ENCODE measurements around the gene ABHD15.
"Not testable (repeated sequence)": the region's sequence is repeated elsewhere in the genome, so short reads cannot be mapped to it uniquely, and the experiment has no call there.

ABHD15 gene

DNA sequence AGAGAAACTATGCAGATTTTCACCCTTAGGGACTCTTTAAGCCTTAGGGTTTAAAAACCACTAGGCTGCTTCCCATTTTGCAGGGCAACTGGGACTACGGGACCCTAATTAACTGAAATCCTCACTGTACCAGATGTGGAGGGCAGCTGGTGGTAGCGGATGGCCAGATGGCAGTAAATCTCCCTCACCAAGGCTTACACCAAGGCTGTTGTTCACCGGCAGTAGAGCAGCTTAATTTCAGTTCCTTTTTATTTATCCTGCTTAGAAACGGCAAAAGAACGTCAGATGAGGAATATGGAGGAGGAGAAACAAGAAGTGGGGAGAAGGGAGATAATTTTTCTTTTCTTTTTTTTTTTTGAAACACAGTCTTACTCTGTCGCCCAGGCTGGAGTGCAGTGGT is 6.5 kb downstream of the ABHD15 start:
- Histone ChIP-seq H3K23ac (ENCODE audit: low read length) (no peak overlapping the region), H4K12ac (ENCODE audit: low read depth, low read length) (no peak overlapping the region), H3K79me1 (ENCODE audit: low read length) (no peaks in the 10 kb centered on the region), H2AK5ac (ENCODE audit: low read length) (no peak overlapping the region), H3K27ac (ENCODE audit: low read depth, low read length) (no peak overlapping the region), H2BK5ac (ENCODE audit: low read depth, low read length, poor library complexity) (no peak overlapping the region), H3K79me2 (ENCODE audit: control insufficient read depth, insufficient read depth, low read length, poor library complexity) (no peaks in the 10 kb centered on the region), H3K14ac (ENCODE audit: low read length) (no peak overlapping the region), H3K4ac (ENCODE audit: low read depth, low read length) (no peak overlapping the region), H3K4me1 (ENCODE audit: control insufficient read depth in 1 of 2, insufficient read depth in 2 of 2, low read length in 2 of 2) (no peaks in the 10 kb centered on the region), H3K9ac (ENCODE audit: low read length) (no peak overlapping the region), H4K91ac (ENCODE audit: low read depth, low read length) (no peak overlapping the region), H2AFZ (ENCODE audit: insufficient read depth, low read length, poor library complexity) (no peak overlapping the region), H3K4me2 (ENCODE audit: low read length) (no peak overlapping the region), H3K9me3 (ENCODE audit: insufficient read depth, low read depth, low read length) (peaks cover 3% of the 10 kb centered on the region), H3K27me3 (ENCODE audit: insufficient read depth, low read length) (no peaks in the 10 kb centered on the region), H3K18ac (ENCODE audit: low read length) (no peak overlapping the region), H3K36me3 (ENCODE audit: control insufficient read depth in 1 of 2, insufficient read depth in 2 of 2, low read length in 2 of 2) (no peaks in the 10 kb centered on the region), H4K8ac (ENCODE audit: low read depth, low read length) (no peak overlapping the region), H2BK12ac (ENCODE audit: low read length) (no peak overlapping the region), H2BK120ac (ENCODE audit: insufficient read depth, low read length, poor library complexity) (no peak overlapping the region), H3K4me3 (ENCODE audit: low read depth, low read length) (no peak overlapping the region)
- DNase-seq = peak in 1 of 2 donors; percentile 77
- no CpG with 5 or more reads among the region's 6 CpGs for WGBS (ENCODE audit: extremely low coverage, insufficient coverage, insufficient read length)

DNA sequence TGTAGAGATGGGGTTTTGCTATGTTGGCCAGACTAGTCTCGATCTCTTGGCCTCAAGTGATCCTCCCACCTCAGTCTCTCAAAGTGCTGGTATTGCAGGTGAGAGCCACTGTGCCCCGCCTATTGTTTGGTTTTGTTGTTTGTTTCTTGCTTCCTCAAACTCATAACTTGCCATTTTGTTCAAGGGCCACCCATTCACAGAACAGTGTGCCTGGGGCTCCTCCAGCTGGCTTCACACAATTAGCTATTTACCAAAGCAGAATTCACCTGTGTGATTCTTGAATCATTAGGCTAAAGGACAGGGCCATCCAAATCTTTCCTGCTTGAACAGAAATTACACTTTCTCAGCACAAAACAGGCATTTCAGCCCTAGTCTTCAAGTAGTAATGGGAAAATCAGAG is 7.2 kb downstream of the ABHD15 start:
- H3K27me3 ChIP-seq (ENCODE audit: insufficient read depth, low read length) = no peaks in the 10 kb centered on the region
- no peak overlapping the region for H2BK120ac ChIP-seq (ENCODE audit: insufficient read depth, low read length, poor library complexity)
- no peaks in the 10 kb centered on the region for H3K36me3 ChIP-seq (ENCODE audit: control insufficient read depth in 1 of 2, insufficient read depth in 2 of 2, low read length in 2 of 2)
- no peak overlapping the region for H2AFZ ChIP-seq (ENCODE audit: insufficient read depth, low read length, poor library complexity)
- H3K79me1 ChIP-seq (ENCODE audit: low read length) = no peaks in the 10 kb centered on the region
- H3K14ac ChIP-seq (ENCODE audit: low read length) = no peak overlapping the region
- no peak overlapping the region for H4K8ac ChIP-seq (ENCODE audit: low read depth, low read length)
- no peaks in the 10 kb centered on the region for H3K79me2 ChIP-seq (ENCODE audit: control insufficient read depth, insufficient read depth, low read length, poor library complexity)
- H3K9ac ChIP-seq (ENCODE audit: low read length) = no peak overlapping the region
- WGBS (ENCODE audit: extremely low coverage, insufficient coverage, insufficient read length) = no CpG with 5 or more reads among the region's 2 CpGs
- H3K4me1 ChIP-seq (ENCODE audit: control insufficient read depth in 1 of 2, insufficient read depth in 2 of 2, low read length in 2 of 2) = no peaks in the 10 kb centered on the region
- H3K4me2 ChIP-seq (ENCODE audit: low read length) = no peak overlapping the region
- no peak overlapping the region for H2BK12ac ChIP-seq (ENCODE audit: low read length)
- no peak overlapping the region for H3K4me3 ChIP-seq (ENCODE audit: low read depth, low read length)
- no peak overlapping the region for H3K4ac ChIP-seq (ENCODE audit: low read depth, low read length)
- H2AK5ac ChIP-seq (ENCODE audit: low read length) = no peak overlapping the region
- H3K23ac ChIP-seq (ENCODE audit: low read length) = no peak overlapping the region
- H3K9me3 ChIP-seq (ENCODE audit: insufficient read depth, low read depth, low read length) = peaks cover 3% of the 10 kb centered on the region
- H4K12ac ChIP-seq (ENCODE audit: low read depth, low read length) = no peak overlapping the region
- no peak overlapping the region for H3K18ac ChIP-seq (ENCODE audit: low read length)
- DNase-seq = no peak
- no peak overlapping the region for H4K91ac ChIP-seq (ENCODE audit: low read depth, low read length)
- H2BK5ac ChIP-seq (ENCODE audit: low read depth, low read length, poor library complexity) = no peak overlapping the region
- H3K27ac ChIP-seq (ENCODE audit: low read depth, low read length) = no peak overlapping the region

DNA sequence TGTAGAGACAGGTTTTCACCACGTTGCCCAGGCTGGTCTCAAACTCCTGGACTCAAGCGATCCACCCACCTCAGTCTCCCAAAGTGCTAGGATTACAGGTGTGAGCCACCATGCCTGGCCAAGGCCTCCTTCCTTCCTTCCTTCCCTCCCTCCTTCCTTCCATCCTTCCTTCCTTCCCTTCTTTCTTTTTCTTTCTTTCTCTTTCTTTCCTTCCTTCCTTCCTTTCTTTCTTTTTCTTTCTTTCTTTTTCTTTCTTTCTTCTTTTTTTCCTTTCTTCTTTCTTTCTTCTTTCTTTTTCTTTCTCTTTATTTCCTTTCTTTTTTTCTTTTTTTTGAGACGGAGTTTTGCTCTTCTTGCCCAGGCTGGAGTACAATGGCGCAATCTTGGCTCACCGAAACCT is 8.7 kb downstream of the ABHD15 start:
- no CpG with 5 or more reads among the region's 5 CpGs for WGBS (ENCODE audit: extremely low coverage, insufficient coverage, insufficient read length)
- H2BK5ac ChIP-seq (ENCODE audit: low read depth, low read length, poor library complexity); H3K23ac ChIP-seq (ENCODE audit: low read length); H3K9me3 ChIP-seq (ENCODE audit: insufficient read depth, low read depth, low read length); H3K79me1 ChIP-seq (ENCODE audit: low read length); H3K9ac ChIP-seq (ENCODE audit: low read length); H3K4me2 ChIP-seq (ENCODE audit: low read length); H3K27ac ChIP-seq (ENCODE audit: low read depth, low read length); H2BK12ac ChIP-seq (ENCODE audit: low read length); H2AFZ ChIP-seq (ENCODE audit: insufficient read depth, low read length, poor library complexity); H3K36me3 ChIP-seq (ENCODE audit: control insufficient read depth in 1 of 2, insufficient read depth in 2 of 2, low read length in 2 of 2); H3K14ac ChIP-seq (ENCODE audit: low read length); H4K12ac ChIP-seq (ENCODE audit: low read depth, low read length); H3K79me2 ChIP-seq (ENCODE audit: control insufficient read depth, insufficient read depth, low read length, poor library complexity); H4K91ac ChIP-seq (ENCODE audit: low read depth, low read length); H2BK120ac ChIP-seq (ENCODE audit: insufficient read depth, low read length, poor library complexity); H3K18ac ChIP-seq (ENCODE audit: low read length); DNase-seq; H3K4ac ChIP-seq (ENCODE audit: low read depth, low read length); H3K4me1 ChIP-seq (ENCODE audit: control insufficient read depth in 1 of 2, insufficient read depth in 2 of 2, low read length in 2 of 2); H2AK5ac ChIP-seq (ENCODE audit: low read length); H3K4me3 ChIP-seq (ENCODE audit: low read depth, low read length); H4K8ac ChIP-seq (ENCODE audit: low read depth, low read length); H3K27me3 ChIP-seq (ENCODE audit: insufficient read depth, low read length): not testable (repeated sequence)

DNA sequence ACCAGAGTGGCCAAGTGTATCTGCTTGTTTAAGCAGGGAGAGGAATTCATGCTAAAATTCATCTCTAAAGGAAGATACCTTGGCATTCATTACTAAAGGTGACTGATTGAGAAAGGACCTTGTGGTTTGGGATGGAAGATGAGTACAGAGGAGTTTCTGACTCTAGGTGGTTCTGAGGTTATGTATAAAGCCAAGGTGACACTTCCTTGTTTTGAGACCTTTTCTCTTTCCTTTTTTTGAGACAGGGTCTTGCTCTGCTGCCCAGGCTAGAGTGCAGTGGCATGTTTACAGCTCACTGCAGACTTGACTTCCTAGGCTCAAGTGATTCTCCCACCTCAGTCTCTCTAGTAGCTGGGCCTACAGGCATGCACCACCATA is 9.1 kb downstream of the ABHD15 start:
- Histone ChIP-seq H3K4ac (ENCODE audit: low read depth, low read length) (no peak overlapping the region), H2BK12ac (ENCODE audit: low read length) (no peak overlapping the region), H3K36me3 (ENCODE audit: control insufficient read depth in 1 of 2, insufficient read depth in 2 of 2, low read length in 2 of 2) (no peaks in the 10 kb centered on the region), H3K18ac (ENCODE audit: low read length) (no peak overlapping the region), H3K9ac (ENCODE audit: low read length) (no peak overlapping the region), H3K79me1 (ENCODE audit: low read length) (no peaks in the 10 kb centered on the region), H4K8ac (ENCODE audit: low read depth, low read length) (no peak overlapping the region), H3K4me1 (ENCODE audit: control insufficient read depth in 1 of 2, insufficient read depth in 2 of 2, low read length in 2 of 2) (no peaks in the 10 kb centered on the region), H2BK5ac (ENCODE audit: low read depth, low read length, poor library complexity) (no peak overlapping the region), H3K27me3 (ENCODE audit: insufficient read depth, low read length) (no peaks in the 10 kb centered on the region), H3K9me3 (ENCODE audit: insufficient read depth, low read depth, low read length) (peaks cover 2% of the 10 kb centered on the region), H3K79me2 (ENCODE audit: control insufficient read depth, insufficient read depth, low read length, poor library complexity) (no peaks in the 10 kb centered on the region), H3K4me3 (ENCODE audit: low read depth, low read length) (no peak overlapping the region), H4K91ac (ENCODE audit: low read depth, low read length) (no peak overlapping the region), H3K23ac (ENCODE audit: low read length) (no peak overlapping the region), H4K12ac (ENCODE audit: low read depth, low read length) (no peak overlapping the region), H2BK120ac (ENCODE audit: insufficient read depth, low read length, poor library complexity) (no peak overlapping the region), H3K4me2 (ENCODE audit: low read length) (no peak overlapping the region), H2AK5ac (ENCODE audit: low read length) (no peak overlapping the region), H3K14ac (ENCODE audit: low read length) (no peak overlapping the region), H3K27ac (ENCODE audit: low read depth, low read length) (no peak overlapping the region), H2AFZ (ENCODE audit: insufficient read depth, low read length, poor library complexity) (no peak overlapping the region)
- no peak for DNase-seq
